ENCODE measurements around the gene NUMBL. TPM values are rescaled to one million over a fixed set of nuclear protein-coding genes. Genes with fewer than 3 reads are reported as not detected.
"Not testable (repeated sequence)": the region's sequence is repeated elsewhere in the genome, so short reads cannot be mapped to it uniquely, and the experiment has no call there.

NUMBL gene
- total and polyA plus RNA-seq, 11 donors = 7.3 to 29.1 (median 10.6) TPM

DNA sequence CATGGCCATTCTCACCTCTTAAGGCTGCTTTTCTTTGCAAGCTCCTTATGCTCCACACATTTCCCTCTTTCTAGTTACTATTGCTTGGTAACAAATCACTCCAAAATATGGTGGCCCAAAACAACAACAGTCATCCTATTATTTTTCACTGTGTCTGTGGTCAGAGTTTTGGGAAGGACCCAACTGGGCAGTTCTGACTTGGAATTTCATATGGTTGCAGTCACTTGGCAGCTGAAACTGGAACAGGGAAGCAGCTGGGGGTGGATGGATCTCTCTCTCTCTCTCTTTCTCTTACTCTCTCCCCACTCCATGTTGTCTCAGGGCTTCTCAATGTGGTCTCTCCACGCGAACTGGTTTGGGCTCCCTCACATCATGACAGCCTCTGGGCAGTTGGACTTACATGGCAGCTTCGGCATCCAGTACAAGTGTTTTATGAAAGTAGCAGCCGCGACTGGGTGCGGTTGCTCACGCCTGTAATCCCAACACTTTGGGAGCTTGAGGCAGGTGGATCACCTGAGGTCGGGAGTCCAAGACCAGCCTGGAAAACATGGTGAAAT lies 39.6 kb downstream of the NUMBL start:
- Histone ChIP-seq H3K27ac (peak overlapping the region in 8 of 12 donors; percentile 21 to 72 (median 36)), H3K36me3 (no peaks in the 10 kb centered on the region), H3K4me3 (no peak overlapping the region), H3K9me3 (no peaks in the 10 kb centered on the region), H3K4me1 (peaks cover 0 to 33% (median 16%) of the 10 kb centered on the region in 12 donors), H3K27me3 (no peaks in the 10 kb centered on the region)
- peak in 2 of 4 donors; percentile 42 to 48 for ATAC-seq
- intact Hi-C loops (cut with DNase I) = loop anchor here in 1 of 10 donors (10.0 kb wide), 1 partner anchor 324 kb away; no protein-coding TSS in a partner anchor
- TF ChIP-seq, protein P1, sequence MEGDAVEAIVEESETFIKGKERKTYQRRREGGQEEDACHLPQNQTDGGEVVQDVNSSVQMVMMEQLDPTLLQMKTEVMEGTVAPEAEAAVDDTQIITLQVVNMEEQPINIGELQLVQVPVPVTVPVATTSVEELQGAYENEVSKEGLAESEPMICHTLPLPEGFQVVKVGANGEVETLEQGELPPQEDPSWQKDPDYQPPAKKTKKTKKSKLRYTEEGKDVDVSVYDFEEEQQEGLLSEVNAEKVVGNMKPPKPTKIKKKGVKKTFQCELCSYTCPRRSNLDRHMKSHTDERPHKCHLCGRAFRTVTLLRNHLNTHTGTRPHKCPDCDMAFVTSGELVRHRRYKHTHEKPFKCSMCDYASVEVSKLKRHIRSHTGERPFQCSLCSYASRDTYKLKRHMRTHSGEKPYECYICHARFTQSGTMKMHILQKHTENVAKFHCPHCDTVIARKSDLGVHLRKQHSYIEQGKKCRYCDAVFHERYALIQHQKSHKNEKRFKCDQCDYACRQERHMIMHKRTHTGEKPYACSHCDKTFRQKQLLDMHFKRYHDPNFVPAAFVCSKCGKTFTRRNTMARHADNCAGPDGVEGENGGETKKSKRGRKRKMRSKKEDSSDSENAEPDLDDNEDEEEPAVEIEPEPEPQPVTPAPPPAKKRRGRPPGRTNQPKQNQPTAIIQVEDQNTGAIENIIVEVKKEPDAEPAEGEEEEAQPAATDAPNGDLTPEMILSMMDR (IDR thresholded peaks at IDR 0.05) = no peak
- TF ChIP-seq POLR2A (IDR thresholded peaks at IDR 0.05) = no peak
- WGBS, 4 donors = 90 to 94% (median 91%) methylated on average over 8 of the region's 8 CpGs
- DNase-seq = peak in 1 of 5 donors; percentile 48

DNA sequence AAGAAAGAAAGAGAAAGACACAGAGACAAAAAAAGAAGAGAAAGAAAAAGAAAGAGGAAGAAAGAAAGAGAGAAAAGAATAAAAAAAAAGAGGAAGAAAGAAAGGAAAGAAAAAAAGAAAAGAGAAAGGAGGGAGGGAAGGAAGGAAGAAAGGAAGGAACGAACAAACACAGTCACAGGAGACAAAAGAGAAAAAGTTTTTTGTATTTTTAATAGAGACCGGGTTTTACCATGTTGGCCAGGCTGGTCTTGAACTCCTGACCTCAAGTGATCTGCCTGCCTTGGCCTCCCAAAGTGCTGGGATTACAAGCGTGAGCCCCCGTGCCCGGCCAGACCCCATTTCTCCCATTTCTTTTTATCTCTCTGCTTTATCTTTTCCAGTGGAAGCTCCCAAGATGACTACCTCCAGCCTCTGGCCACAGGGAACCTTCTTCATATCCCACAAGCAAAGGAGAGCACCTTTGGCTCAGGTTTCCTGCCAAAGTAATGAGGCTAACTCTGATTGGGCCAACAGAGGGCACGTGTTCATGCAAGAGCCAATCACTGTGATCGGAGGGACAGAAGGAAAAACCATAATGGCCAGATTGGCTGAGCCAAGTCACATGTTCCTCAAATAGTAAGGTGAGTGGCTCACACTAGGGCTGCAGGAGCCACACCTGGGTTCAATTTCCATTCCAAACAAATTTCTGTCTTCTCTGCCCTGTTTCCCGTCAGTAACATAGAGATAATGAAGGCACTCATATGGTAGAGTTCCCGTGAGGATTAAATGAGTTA lies 40.4 kb downstream of the NUMBL start:
- H3K27me3 ChIP-seq, DNase-seq, H3K9me3 ChIP-seq, H3K36me3 ChIP-seq, ATAC-seq, H3K4me3 ChIP-seq: not testable (repeated sequence)
- Histone ChIP-seq H3K4me1 (peaks cover 0 to 40% (median 20%) of the 10 kb centered on the region in 12 donors), H3K27ac (peak overlapping the region in 8 of 12 donors; percentile 21 to 72 (median 36))
- intact Hi-C loops (cut with DNase I) = loop anchor here in 1 of 10 donors (10.0 kb wide), 1 partner anchor 325 kb away; no protein-coding TSS in a partner anchor
- WGBS, 4 donors = 87 to 92% (median 89%) methylated on average over 9 of the region's 9 CpGs

DNA sequence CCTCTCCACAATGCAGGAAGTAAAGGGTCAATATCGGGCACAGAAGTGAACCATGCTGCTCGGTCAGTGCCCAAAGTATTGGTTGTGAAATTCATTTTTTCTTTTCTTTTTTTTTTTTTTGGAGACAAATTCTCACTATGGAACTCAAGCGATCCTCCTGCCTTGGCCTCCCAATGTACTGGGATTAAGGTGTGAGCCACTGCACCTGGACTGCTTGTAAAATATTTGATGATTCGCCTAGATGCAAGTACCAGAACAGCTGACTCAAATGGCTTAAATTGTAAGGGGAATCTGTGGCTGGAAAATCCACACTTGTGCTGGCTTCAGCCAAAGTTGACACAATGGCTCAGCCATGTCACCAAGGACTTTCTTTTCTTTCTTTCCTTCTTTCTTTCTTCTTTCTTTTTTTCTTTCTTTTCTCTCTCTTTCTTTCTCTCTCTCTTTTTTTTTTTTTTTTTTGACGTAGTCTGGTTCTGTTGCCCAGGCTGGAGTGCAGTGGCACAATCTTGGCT lies 43.7 kb downstream of the NUMBL start:
- no peaks in the 10 kb centered on the region for H3K27me3 ChIP-seq
- TF ChIP-seq, protein P1 (IDR thresholded peaks at IDR 0.05) = no peak
- TF ChIP-seq POLR2A (IDR thresholded peaks at IDR 0.05) = no peak
- H3K4me3 ChIP-seq = peak overlapping the region in 2 of 12 donors; percentile 3 to 8
- peak overlapping the region; percentile 54 to 86 (median 84) for H3K27ac ChIP-seq
- WGBS, 4 donors = 83 to 89% (median 84%) methylated on average over 5 of the region's 5 CpGs
- no peak for ATAC-seq
- peaks cover 0 to 47% (median 16%) of the 10 kb centered on the region in 12 donors for H3K4me1 ChIP-seq
- no peaks in the 10 kb centered on the region for H3K9me3 ChIP-seq
- intact Hi-C loops (cut with DNase I) = no loop called here
- DNase-seq = no peak
- no peaks in the 10 kb centered on the region for H3K36me3 ChIP-seq

DNA sequence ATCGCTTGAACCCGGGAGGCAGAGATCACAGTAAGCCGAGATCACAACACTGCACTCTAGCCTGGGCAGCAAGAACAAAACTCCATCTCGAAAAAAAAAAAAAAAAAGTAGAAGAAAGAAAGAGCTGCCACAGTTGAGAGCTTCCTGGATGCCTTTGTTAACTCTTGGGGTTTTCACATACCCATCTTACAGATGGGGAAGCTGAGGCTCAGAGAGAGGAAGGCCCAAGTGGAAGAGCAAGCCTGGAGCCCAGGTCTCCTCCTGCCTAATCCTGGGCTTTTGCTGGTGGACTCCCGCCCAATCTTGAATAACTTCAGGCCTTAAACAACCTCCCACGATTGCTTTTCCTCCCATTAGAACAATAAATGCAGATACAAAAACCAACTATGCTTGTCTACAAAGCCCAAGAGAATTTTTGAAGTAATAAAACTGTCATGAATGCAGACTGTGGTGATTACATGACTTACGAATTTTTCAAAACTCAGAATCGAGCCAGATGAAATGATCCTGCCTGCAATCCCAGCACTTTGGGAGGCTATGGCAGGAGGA lies 47.6 kb downstream of the NUMBL start:
- TF ChIP-seq, protein P1 (IDR thresholded peaks at IDR 0.05) = no peak
- TF ChIP-seq POLR2A (IDR thresholded peaks at IDR 0.05) = no peak
- no peak overlapping the region for H3K4me3 ChIP-seq
- intact Hi-C loops (cut with DNase I) = no loop called here
- H3K27ac ChIP-seq = peak overlapping the region in 3 of 12 donors; percentile 40 to 78 (median 64)
- DNase-seq (no peak), ATAC-seq (no peak)
- H3K9me3 ChIP-seq = no peaks in the 10 kb centered on the region
- H3K36me3 ChIP-seq = no peaks in the 10 kb centered on the region
- H3K4me1 ChIP-seq = peaks cover 0 to 50% (median 17%) of the 10 kb centered on the region in 12 donors
- WGBS, 4 donors = 68 to 81% (median 73%) methylated on average over 8 of the region's 8 CpGs
- no peaks in the 10 kb centered on the region for H3K27me3 ChIP-seq

Data from heart left ventricle (tissue), 16 donors.